Stimulated activated CD4-positive, alpha-beta T cell treated with anti-CD3 and anti-CD28 coated beads, Interleukin-12 subunit alpha, Interleukin-12 subunit beta, amount 100 ng/mL, for 4 hours (primary cell): Measurements from ENCODE around the gene FUT8.
A peak's percentile ranks its signal among the peaks of the same experiment; 100 is the strongest.
"Not testable (repeated sequence)": the region's sequence is repeated elsewhere in the genome, so short reads cannot be mapped to it uniquely, and the experiment has no call there.

Experiments
- DNase-seq: peaks from one replicate; pipeline ENCODE4 v3.0.0-alpha.2; 2020

Gene FUT8

DNA sequence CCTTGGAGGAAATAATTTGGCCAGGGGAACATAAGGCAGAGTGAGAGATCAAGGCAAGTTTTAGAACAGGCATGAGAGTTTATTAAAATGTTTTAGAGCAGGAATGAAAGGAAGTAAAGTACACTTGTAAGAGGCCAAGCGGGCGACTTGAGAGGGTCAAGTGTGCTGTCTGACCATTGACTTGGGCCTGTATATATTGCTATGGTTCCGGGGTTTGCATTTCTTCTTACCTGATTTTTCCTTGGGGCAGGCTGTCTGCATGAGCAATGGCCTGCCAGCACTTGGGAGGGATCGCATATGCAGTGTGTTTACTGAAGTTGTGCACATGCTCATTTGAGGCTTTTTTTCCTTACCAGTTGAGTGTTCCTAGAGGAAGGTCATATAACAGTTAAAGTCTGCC is 214.8 kb downstream of the FUT8 start:
- no peak for DNase-seq

DNA sequence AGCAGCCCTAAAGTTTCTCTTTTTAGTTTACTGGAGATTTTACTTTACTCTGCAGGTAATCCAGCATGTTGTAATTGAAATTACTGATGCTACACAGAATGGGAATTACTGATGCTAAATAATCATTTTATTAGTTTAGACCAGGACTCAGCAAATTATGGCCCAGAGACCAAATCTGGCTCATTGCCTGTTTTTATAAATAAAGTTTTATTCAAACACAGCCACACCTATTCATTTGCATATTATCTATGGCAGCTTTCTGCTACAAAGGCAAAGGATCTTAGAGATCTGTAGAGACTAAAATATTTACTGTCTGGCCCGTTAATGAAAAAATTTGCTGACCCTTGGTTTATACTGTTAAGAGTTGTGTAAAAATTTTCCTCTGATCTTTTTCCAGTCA is 216.1 kb downstream of the FUT8 start:
- no peak for DNase-seq

DNA sequence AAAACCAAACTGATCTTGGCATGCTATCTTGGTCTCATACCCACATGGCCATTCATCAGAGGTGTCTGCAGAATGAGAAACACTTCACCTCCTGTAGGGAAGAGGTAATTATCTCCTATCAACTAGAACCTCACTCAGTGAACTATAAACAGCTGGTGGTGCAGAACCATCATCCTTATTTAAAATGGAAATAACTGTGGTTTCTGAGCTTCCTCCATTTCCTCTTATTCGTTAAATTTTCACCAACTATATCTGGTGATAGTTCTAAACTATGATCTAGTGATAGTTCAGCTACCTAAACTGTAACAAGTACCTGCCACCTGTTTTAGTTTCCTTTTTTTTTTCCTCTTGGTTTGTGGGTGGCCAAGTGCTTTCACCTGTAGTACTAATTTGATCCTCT is 218.5 kb downstream of the FUT8 start:
- DNase-seq: no peak

DNA sequence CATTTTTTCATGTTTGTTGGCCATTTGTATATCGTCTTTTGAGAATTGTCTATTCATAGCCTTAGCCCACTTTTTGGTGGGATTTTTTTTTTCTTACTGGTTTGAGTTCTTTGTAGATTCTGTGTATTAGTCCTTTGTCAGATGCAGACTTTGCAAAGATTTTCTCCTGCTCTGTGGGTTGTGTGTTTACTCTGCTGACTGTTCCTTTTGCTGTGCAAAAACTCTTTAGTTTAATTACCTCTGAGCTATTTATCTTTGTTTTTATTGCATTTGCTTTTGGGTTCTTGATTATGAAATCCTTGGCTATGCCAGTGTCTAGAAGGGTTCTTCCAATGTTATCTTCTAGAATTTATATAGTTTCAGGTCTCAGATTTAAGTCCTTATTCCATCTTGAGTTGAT is 220.0 kb downstream of the FUT8 start:
- DNase-seq: no peak

DNA sequence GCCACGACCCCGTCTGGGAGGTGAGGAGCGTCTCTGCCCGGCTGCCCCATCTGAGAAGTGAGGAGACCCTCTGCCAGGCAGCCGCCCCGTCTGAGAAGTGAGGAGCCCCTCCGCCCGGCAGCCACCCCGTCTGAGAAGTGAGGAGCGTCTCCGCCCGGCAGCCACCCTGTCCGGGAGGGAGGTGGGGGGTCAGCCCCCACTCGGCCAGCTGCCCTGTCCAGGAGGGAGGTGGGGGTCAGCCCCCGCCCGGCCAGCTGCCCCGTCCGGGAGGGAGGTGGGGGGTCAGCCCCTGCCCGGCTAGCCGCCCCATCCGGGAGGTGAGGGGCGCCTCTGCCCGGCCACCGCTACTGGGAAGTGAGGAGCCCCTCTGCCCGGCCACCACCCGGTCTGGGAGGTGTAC is 221.1 kb downstream of the FUT8 start:
- DNase-seq: not testable (repeated sequence)

DNA sequence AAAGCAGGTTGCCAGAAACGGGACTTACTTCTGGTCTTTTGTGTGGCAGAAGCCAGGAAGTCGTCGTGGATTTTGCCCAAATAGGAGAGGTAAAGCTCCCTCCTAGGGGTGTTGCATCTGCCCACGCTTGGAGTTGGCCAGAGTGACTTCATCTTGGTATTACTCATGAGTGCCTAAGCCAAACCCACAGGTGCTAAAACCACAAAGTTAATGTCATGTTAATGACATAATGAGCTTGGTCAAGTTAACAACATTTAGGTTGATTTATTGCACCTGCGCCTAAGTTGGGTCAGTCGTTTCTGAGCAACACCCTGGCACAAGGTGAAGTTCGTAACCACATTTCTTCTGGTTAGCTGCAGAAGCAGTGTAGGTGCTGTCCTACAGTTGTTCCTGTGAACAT is 225.2 kb downstream of the FUT8 start:
- DNase-seq: peak; percentile 2

DNA sequence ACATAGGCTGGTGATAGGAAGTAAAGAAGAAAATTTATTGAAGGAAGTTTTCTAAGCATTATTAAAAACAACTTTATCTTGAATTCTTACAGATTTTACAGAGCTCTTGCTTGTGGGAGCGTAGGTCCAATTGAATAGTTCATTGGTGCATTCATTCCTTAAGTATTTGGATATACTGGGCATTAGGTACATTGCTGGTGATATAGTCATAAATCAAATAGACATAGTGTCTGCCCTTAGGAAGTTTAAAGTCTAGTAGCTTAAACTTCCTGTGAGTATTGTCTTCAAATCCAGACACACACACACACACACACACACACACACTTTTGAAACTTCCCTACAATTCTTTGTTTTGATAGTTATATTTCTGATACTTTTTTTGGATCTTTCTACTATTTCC is 226.7 kb downstream of the FUT8 start:
- no peak for DNase-seq

DNA sequence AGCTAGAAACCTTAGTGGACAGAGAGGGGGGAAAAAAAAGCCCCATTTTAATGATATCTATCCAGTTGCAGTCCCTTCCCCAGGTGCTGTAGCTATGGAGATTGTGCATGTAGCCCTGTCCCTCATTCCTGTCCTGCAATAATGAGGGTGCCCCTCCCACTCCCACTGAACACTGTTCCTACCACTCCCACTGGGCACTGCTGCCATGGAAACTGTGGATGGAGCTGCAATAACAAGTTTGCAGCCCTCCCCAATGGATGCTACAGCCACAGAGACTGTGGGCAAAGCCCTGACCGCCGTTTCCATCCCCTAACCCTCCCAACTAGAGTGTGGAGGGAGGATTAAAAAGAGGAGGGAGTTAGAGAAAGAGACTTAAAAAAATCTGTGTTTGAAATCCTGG is 238.3 kb downstream of the FUT8 start:
- no peak for DNase-seq

DNA sequence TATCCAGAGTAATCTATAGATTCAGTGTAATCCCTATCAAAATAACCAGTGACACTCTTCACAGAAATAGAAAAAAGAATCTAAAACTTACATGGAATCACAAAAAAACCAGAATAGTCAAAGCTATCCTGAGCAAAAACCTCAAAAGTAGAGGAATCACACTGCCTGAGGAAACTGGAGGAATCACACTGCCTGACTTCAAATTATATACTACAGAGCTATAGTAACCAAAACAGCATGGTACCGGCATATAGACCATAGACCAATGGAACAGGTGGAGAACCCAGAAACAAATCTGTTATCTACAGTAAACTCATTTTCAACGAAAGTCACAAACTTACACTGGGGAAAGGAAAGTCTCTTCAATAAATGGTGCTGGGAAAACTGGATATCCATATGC is 244.0 kb downstream of the FUT8 start:
- no peak for DNase-seq

DNA sequence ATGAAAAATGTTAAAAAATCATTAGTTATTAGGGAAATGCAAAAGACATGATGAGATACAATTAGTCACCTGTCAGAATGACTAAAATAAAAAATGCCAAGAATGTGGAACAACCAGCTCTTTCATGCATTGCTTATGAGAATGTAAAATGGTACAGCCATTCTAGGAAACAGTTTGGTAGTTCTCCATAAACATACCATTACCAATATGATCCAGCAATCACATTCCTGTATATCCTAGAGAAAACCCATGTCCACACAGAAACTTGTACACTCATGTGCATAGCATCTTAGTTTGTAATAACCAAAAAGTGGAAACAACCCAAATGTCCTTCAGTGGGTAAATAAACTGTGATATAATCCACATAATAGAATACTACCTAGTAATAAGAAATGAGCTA is 245.7 kb downstream of the FUT8 start:
- no peak for DNase-seq

GRCh38 chr14:65661865-65662264 is 249.3 kb downstream of the FUT8 start:
- no peak for DNase-seq

GRCh38 chr14:65664436-65664835 is 251.9 kb downstream of the FUT8 start:
- DNase-seq: no peak

- DNase-seq: no peak
Measured at GRCh38 chr14:65676361-65677014, 264.0 kb downstream of the FUT8 start.

- DNase-seq: no peak
Measured at GRCh38 chr14:65685572-65685971, 273.0 kb downstream of the FUT8 start.

GRCh38 chr14:65686761-65687160 is 274.2 kb downstream of the FUT8 start:
- no peak for DNase-seq

- no peak for DNase-seq
Measured at GRCh38 chr14:65689070-65689469, 276.5 kb downstream of the FUT8 start.

- DNase-seq: not testable (repeated sequence)
Measured at GRCh38 chr14:65692566-65692965, 280.0 kb downstream of the FUT8 start.

- DNase-seq: no peak
Measured at GRCh38 chr14:65696801-65697200, 284.3 kb downstream of the FUT8 start.

GRCh38 chr14:65703521-65703920 is 291.0 kb downstream of the FUT8 start:
- no peak for DNase-seq

GRCh38 chr14:65703996-65704395 is 291.5 kb downstream of the FUT8 start:
- DNase-seq: no peak

- DNase-seq: no peak
Measured at GRCh38 chr14:65704437-65704836, 291.9 kb downstream of the FUT8 start.

DNA sequence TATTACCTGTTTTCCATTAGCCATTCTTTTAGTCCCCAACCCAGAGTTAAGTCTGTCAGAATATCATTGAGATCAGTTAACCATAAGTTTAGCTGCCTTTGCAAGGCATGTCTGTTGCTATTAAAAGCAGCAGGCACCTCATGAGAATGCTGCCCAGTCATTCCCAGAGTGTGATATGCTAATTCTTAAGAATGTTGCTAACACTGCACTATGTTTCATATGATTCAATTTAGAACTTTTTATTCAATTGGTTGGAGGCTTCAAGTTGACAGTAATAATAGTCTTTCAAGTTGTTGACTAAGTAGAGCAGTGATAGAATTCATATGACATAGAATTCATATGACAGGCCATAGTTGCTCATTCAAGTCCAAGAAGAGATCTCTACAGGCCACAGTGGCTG is 292.3 kb downstream of the FUT8 start:
- no peak for DNase-seq

GRCh38 chr14:65709576-65709975 is 297.0 kb downstream of the FUT8 start:
- no peak for DNase-seq

- not testable (repeated sequence) for DNase-seq
Measured at GRCh38 chr14:65716813-65717212, 304.3 kb downstream of the FUT8 start.

GRCh38 chr14:65717384-65717915 is 304.9 kb downstream of the FUT8 start:
- DNase-seq: not testable (repeated sequence)
